CMK (cell line): ENCODE results near the gene BAHD1.

Experiments used
- DNase-seq: peaks from one replicate; pipeline ENCODE4 v3.0.0-alpha.2; 2010; ENCODE audit warnings: low read depth

BAHD1 gene

DNA sequence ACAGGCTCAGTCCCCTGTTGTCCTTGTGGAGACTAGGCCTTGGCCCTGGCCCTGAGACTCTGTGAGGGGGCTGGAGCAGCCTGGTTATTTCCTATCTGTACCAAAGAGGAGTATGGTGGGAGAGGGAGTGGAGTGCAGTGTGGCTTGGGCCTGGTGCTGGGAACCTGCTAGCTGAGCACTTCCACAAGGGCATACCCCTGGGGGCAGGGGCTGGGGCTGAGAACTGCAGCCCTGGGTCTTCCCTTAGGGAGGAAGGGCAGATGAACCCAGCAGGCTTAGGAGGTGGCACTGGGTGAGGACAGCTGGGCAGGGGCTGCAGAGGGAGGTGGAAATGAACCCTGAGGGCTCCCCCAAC, 26.5 kb downstream of the BAHD1 start:
- no peak for DNase-seq

DNA sequence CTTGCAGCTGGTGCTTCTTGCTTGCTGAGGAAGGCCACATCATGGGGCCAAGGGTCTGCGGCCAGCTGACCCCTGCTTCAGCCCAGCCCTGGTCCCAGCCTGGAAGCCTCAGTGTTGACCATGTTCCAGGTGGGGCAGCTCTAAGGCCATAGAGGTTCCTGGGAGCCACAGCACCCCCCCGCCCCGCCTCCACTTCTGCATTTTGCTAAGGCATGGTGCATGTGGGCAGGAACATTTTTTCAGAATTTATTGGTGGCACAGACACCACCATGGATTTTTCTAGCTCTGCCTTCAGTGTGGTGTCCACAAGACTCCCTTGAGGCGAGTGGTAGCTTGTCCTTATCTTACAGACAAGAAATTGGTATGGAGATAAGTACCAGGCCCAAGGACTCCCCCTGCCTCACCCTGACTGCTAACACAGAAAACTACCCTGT, 28.2 kb downstream of the BAHD1 start:
- no peak for DNase-seq

DNA sequence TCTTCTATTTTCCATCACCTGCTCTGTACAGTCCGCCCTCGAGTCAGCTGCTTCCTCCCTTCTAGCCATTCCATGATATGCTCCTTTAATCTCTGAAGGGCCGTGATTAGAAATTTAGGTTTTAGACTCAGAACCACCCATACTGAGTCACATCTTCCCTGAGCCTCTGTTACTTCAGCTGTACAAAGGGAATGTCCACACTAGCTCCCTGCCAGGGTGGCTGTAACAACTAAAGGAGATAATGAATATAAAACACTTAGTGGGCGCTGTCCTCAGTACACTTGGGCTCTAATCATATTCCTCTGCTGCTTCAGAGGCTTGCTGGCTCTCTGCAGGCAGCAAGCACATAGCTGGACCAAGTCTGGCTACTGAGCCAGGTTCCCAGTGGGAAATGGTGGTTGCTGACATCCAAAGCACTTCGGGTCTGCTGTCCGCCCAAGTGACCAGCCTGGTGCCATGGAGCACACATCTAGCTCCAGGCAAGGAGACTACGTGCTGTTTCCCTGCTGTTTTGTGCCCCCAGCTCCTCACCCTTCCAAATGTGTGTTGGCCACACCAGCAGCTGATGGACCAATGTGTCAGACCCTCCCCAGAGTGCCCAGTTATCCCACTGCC, 29.1 kb downstream of the BAHD1 start:
- no peak for DNase-seq

DNA sequence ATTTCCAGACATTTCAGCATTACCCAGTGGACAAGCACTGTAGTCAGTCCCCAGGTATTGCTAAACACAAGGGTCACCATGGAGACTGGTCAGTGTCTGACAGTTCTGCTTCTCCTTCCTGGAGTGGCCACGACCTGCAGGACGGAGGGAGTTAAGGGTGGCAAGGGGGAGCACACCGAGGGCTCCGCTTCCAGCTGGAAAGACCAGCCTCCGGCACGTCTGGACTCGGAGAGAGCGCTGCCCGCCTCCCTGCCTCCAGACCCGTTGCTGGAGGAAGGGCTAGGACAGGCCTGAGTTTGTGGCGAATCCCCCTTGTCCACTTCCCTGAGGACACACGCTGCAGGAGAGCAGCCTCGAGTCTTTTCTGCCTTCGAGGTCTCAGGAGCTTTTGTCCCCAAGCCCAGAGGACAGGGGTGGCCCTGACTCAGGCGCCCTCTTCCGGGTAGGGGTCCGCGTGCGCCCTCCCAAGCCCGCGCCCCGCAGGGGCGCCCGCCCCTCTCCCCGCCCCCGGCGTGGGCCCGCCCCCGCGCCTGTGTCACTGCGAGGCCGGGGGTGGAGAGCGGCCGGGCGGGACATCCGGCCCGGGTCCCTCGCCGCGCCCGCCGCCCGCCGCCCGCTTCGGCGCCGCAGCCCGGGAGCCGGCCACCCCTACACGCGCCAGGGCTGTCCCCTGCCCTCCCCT, 29.8 kb downstream of the BAHD1 start, which contains the start of gene CHST14:
Gene CHST14, plus strand, starts transcription at position 562 of the 682 bp plus-strand sequence. CDS start 230 bp downstream, outside the sequence.
- DNase-seq: peak; percentile 47

DNA sequence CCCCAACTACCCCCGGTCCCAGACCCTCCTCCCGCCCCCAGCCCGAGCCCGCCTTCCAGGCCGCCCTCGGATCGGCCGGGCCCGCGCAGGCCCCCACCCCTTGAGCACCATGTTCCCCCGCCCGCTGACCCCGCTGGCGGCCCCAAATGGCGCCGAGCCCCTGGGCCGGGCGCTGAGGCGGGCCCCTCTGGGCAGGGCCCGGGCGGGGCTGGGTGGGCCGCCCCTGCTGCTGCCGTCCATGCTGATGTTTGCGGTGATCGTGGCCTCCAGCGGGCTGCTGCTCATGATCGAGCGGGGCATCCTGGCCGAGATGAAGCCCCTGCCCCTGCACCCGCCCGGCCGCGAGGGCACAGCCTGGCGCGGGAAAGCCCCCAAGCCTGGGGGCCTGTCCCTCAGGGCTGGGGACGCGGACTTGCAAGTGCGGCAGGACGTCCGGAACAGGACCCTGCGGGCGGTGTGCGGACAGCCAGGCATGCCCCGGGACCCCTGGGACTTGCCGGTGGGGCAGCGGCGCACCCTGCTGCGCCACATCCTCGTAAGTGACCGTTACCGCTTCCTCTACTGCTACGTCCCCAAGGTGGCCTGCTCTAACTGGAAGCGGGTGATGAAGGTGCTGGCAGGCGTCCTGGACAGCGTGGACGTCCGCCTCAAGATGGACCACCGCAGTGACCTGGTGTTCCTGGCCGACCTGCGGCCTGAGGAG, 30.5 kb downstream of the BAHD1 start:
- DNase-seq: peak; percentile 41

DNA sequence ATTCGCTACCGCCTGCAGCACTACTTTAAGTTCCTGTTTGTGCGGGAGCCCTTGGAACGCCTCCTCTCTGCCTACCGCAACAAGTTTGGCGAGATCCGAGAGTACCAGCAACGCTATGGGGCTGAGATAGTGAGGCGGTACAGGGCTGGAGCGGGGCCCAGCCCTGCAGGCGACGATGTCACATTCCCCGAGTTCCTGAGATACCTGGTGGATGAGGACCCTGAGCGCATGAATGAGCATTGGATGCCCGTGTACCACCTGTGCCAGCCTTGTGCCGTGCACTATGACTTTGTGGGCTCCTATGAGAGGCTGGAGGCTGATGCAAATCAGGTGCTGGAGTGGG, 31.0 kb downstream of the BAHD1 start:
- no peak for DNase-seq

DNA sequence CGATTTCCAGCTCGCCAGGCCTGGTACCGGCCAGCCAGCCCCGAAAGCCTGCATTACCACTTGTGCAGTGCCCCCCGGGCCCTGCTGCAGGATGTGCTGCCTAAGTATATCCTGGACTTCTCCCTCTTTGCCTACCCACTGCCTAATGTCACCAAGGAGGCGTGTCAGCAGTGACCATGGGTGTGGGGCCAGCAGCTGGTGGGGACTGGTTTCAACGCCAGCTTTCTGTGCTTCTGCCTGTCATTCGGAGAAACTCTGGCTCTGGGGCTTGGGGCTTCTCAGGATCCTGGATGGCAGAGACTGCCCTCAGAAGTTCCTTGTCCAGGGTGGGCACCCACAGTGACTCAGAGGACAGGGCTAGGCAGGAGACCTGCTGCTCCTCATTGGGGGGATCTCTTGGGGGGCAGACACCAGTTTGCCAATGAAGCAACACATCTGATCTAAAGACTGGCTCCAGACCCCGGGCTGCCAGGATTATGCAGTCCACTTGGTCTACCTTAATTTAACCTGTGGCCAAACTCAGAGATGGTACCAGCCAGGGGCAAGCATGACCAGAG, 31.5 kb downstream of the BAHD1 start:
- DNase-seq: no peak

DNA sequence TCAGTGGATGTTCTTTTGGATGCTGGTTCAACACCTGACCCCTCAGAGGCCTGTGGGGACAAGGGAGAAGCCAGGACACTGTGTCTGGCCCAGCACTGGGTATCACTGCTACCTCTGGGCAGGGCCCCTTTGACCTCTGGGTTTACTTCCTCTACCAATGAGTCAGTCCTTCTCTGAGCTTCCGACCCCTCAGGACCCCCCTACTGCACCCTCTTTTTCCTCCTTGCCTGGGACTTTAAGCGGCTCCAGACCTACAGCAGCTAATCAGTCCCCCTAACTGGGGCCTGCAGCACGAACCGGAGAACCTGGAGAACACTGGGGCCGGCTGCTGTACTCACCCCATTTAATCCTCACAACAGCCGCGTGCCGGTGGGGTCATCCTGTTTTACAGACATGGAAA, 33.8 kb downstream of the BAHD1 start:
- no peak for DNase-seq

DNA sequence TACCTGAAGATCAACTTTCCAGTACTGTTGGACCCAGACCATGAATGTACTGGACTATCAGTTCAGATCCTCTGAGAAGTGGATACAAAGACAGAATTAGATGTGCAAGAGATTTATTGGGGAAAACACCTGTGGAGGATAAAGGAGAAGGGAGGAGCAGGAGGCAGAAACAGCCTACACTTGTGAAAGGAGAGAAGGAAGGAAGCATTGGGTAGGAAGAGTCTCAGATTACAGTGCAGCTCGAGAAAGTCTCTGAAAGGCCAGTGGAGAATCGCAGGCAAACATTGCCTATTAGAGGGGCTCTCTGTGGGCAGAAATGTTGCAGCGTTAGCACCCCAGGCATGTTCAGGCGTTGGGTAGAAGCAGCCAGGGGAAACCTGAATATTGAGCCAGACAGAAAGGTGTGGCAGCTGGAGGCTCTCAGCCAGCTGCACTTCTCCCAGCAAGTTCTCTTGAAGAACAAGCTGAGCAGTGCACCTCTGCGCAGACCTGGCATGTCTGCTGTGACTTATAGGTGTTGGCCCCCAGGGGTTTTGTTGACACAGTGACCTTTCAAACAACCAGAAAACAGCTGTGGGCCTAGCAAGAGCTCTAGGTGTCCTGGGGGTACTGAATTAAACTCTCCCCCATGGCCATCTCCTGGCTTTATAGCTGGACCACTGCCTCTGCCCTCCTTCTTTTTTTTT, 37.0 kb downstream of the BAHD1 start:
- no peak for DNase-seq

DNA sequence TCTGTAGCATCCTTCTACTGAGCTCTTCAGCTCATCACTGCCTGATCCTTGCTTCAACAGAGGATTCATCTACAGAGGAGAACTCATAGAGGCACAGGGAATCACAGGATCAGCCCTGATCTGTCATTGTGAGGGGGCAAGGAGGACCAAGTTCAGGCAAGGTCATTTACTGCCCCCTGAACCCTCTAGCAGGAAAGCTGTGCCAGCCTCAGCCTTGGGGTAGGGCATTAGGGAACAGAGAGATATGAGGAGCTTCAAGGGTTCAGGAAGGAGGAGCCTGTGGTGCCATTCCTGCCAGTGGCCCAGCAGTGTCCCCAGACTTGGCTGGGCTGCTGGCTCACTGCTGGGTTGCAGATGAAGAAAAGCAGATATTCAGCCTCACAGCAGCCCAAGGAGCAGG, 38.3 kb downstream of the BAHD1 start:
- no peak for DNase-seq

DNA sequence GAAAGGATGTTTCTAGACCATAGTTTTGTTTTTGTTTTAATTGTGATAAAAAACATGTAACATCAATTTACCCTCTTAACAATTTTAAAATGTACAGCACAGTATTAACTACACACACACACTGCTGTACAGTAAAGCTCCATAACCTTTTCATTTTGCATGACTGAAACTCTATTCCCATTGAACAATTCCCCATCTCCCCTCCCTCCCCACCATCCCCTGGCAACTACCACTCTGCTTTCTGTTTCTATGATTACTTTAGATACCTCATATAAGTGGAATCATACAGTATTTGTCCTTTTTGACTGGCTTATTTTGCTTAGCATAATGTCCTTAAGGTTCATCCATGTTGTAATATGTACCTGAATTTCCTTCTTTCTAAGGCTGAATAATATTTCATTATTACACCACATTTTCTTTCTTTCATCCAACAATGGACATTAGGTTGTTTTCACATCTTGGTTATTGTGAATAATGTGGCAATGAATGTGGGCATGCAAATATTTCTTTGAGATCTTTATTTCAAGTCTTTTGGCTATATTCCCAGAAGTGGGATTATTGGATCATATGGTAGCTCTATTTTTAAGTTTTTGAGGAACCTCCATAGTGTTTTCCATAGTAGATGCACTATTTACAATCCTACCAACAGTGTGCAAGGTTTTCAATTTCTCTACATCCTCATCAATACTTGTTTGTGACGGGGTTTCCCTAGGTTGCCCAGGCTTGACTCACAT, 40.8 kb downstream of the BAHD1 start:
- no peak for DNase-seq

DNA sequence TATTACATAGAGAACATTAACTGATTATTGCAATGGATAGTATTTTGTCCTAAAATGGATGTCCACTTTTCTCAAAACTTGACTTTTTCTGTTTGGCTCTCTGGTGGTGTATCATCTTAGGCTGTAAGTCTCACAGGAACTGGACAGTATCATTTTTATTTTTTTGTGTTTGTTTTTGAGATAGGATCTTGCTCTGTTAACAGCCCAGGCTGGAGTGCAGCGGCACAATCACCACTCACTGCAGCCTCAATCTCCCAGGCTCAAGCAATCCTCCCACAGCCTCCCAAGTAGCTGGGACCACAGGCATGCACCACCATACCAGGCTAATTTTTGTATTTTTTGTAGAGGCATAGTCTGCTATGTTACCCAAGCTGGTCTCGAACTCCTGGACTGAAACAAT, 43.2 kb downstream of the BAHD1 start:
- no peak for DNase-seq

DNA sequence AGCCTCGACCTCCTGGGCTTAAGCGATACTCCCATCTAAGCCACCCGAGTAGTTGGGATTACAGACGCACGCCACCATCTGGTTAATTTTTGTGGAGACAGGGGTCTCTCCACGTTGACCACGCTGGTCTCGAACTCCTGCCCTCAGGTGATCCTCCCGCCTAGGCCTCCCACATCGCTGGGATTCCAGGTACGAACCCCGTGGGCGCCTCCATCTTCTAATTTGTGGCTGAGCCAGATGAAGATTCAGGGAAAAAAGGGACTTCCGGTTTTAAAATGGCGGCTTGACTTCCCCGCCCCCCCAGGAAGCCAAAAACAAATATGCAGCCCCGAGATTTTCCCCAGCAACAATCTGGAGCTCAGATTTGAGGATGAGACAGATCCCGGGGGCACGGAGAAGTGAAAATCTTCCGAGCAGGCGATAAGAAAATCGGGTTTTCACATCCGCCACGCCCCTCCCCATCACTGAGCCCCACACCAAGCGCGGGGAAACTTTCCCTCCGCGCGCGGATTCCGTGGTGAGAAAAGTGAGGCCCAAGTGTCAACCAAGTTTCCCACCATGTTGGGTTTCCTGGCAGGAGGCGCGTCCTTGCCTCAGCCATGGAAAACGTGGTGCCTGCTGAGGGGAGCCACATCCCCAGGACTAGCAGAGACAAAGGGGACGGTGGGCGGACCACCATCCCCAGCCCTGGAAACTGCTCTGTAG, 45.5 kb downstream of the BAHD1 start:
- no peak for DNase-seq

DNA sequence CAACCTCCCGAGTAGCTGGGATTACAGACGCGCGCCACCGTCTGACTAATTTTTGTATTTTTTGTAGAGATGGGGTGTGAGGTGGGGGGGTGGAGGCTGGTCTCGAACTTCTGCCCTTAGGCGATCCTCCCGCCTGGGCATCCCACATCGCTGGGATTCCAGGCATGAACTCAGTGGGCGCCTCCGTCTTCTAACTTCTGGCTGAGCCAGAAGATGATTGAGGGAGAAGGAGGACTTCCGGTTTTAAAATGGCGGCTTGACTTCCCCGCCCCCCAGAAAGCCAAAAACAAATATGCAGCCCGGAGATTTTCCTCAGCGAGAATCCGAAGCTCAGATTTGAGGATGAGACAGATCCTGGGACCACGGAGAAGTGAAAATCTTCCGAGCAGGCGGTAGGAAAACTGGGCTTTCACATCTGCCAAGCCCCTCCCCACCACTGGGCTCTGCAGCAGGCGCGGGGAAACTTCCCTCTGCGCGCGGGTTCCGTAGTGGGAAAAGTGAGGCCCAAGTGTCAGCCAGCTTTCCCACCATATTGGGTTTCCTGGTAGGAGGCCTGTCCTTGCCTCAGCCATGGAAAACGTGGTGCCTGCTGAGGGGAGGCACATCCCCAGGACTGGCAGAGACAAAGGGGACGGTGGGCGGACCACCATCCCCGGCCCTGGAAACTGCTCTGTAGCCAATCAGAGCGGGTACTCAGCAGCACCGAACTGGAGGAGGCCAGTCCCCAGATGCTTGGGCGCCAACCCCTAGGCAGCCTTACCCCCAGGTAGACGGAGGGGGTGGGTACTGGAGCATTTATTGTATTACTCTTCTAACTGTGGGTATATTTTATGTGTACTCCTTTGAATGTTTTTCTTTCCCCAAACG, 47.3 kb downstream of the BAHD1 start:
- no peak for DNase-seq

DNA sequence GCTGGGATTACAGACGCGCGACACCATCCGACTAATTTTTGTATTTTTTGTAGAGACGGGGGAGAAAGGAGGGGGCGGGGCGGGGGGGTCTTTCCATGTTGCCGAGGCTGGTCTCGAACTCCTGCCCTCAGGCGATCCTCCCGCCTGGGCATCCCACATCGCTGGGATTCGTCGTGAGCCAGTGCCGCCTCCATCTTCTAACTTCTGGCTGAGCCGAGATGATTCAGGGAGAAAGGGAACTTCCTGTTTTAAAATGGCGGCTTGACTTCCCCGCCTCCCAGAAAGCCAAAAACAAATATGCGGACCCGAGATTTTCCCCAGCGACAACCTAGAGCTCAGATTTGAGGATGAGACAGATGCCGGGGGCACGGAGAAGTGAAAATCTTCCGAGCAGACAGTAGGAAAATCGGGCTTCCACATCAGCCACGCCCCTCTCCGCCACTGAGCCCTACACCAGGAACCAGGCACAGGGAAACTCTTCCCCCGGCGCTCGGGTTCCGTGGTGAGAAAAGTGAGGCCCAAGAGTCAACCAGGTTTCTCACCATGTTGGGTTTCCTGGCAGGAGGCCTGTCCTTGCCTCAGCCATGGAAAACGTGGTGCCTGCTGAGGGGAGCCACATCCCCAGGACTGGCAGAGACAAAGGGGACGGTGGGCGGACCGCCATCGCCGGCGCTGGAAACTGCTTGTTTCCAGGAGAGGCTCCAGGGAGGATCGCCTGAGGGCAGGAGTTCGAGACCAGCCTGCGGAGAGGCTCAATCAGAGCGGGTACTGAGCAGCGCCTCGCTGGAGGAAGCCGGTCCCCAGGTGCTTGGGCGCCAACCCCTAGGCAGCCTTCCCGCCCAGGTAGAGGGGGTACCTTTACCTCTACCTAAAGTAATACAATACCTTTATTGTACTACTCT, 48.8 kb downstream of the BAHD1 start:
- DNase-seq: no peak

DNA sequence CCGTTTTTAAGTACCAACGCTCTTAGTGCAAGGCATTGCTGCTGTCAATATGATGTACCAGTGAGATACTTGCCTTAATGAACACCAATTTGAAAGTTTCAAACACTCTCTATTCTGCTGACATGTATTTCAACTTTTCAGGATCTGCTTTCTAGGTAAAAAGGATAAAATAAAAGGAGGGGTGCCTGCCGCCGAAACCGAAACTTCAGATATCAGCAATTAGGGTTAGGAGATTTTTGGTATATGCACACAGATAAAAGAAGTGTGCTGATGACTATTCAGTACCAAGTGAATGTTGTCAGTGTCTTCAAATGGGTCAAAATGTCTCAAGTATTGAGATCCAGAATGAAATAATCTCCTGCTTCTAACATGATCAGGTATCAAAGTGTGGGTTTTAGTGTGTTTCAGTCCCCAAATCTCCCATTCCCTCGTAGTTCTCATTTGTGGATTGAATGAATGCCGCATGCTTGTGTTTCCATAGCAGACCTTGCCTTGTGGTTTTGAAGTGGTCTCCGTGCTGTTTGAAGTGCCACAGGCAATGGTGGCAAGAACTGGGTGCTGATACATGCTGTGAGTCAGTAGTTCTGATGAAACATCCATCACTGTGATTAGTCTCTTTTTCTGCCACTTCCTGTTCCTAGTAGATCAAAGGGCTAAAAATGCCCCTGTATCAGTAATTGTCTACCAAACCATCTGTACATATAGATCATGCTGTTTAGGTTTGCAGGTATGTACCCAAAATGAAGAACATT, 52.5 kb downstream of the BAHD1 start:
- DNase-seq: no peak

DNA sequence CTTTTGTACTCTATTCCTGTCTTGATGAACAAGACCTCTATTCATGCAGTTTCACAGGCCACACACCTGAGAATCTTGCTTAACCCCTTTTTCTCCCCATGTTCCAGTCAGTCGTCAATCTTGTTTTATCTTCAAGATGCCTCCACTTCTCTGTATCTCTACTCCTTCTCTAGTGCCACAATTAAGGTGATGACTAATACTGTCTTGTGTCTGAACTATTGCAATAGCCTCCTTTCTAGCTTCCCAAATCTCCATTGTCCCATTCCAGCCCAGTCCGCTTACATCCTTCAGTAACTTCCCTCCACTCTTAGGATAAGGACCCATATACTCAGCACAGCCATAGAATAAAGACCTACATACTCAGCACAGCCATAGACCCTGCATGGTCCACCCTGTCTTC, 54.8 kb downstream of the BAHD1 start:
- no peak for DNase-seq

DNA sequence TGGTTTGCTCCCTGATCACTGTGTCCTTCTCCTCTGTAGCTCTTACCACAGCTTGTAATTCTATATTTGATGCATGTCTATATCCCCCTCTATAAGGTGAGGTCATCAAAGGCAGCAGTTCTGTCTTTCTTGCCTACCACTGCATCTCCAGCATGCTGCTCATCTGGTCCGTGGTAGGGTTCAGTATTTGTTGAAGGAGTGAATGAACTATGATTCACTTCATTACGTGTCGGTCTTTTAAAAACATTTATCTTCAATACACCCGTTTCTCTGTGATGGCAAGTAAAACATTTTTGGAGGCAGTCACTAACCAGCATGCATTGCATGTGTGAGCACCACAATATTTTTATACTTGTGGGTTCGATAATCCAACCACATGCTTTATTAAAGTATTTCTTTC, 57.7 kb downstream of the BAHD1 start:
- no peak for DNase-seq

DNA sequence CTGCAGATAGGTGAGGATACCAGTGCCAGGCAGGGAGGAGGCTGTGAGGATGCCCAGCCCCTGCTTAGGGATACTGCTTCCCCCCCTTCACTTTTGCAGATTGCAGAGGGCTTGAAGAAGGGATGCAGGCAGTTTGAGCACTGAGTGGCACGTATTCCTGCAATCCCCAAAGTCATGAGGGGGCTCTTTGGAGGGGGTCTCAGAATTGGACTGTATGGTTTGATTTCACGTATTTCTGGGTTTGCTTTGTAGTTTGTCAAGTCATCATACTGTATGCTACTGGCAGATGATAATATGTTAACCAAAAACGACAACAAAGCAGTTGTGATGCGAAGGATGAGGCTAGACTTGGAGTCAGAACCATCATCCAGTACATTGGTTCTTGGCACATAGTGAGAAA, 58.1 kb downstream of the BAHD1 start:
- DNase-seq: no peak
